ENCODE results near the gene HAL. TPM values are rescaled to one million over a fixed set of nuclear protein-coding genes. Genes with fewer than 3 reads are reported as not detected.

The HAL gene
- total and polyA plus RNA-seq, 2 of the 8 experiments (the other 6 are each of a cell fraction or from before 2014, with no cell fraction given), result 0.12 to 0.17 TPM

GRCh38 chr12:96015672-96016071, 19.5 kb upstream of the HAL start:
- H2BK15ac ChIP-seq (ENCODE audit: low read length), result no peak overlapping the region
- H3K4me2 ChIP-seq (ENCODE audit: insufficient read depth in 1 of 2, low read depth in 2 of 2, low read length in 2 of 2), result no peak overlapping the region
- H3K27ac ChIP-seq (ENCODE audit: low read depth, low read length), result no peak overlapping the region
- H2AFZ ChIP-seq (ENCODE audit: low read length), result no peak overlapping the region
- no peak overlapping the region for H3K23ac ChIP-seq (ENCODE audit: insufficient read length)
- H4K5ac ChIP-seq (ENCODE audit: insufficient read length, low read depth, low read length), result no peak overlapping the region
- H4K8ac ChIP-seq (ENCODE audit: extremely low read depth, insufficient read depth, low read length), result no peak overlapping the region
- H3K79me2 ChIP-seq (ENCODE audit: control insufficient read depth in 1 of 2, insufficient read depth in 2 of 2, low read length in 2 of 2), result no peaks in the 10 kb centered on the region
- POLR2A ChIA-PET (ENCODE audit: partially characterized antibody), result no interaction called here
- H2BK120ac ChIP-seq (replicated peaks; ENCODE audit: low read depth, low read length), result no peak overlapping the region
- no peaks in the 10 kb centered on the region for H3K9me3 ChIP-seq (ENCODE audit: insufficient read depth in 2 of 2, low read depth in 1 of 2, low read length in 1 of 2)
- no peaks in the 10 kb centered on the region for H3K23me2 ChIP-seq (ENCODE audit: low read depth, low read length)
- no peaks in the 10 kb centered on the region for H3K4me1 ChIP-seq (replicated peaks in 1 of 4; ENCODE audit: control insufficient read depth in 3 of 4, insufficient read depth in 4 of 4, low read length in 3 of 4)
- no peak overlapping the region for H3K4me3 ChIP-seq (ENCODE audit: extremely low read depth in 1 of 4, insufficient read depth in 2 of 4, low read depth in 3 of 4, low read length in 4 of 4)
- H2BK20ac ChIP-seq (ENCODE audit: low read length), result no peak overlapping the region
- no peak overlapping the region for H4K91ac ChIP-seq (replicated peaks; ENCODE audit: insufficient read length, low read length)
- CTCF ChIA-PET (ENCODE audit: partially characterized antibody), result interaction anchor here (1.0 to 2.8 kb wide), 7 partner anchors 8 to 501 kb away, joined by 3 to 12 read pairs (median 8); no protein-coding TSS in a partner anchor
- H2BK12ac ChIP-seq (ENCODE audit: low read depth, low read length), result no peak overlapping the region
- no peak overlapping the region for H3K4ac ChIP-seq (replicated peaks; ENCODE audit: insufficient read length, low read depth, low read length)
- WGBS, 2 experiments (ENCODE audit: extremely low coverage in 1 of 2, insufficient coverage in 1 of 2, insufficient read length in 1 of 2, insufficient replicate concordance in 2 of 2, low coverage in 1 of 2, low lambda C conversion rate in 2 of 2, missing lambda C conversion rate in 1 of 2), result 93% methylated on average over 5 of the region's 5 CpGs; no CpG with 5 or more reads in 1 of the 2 experiments
- H3K18ac ChIP-seq (ENCODE audit: extremely low read depth, low read length), result no peak overlapping the region
- no peak overlapping the region for H3K14ac ChIP-seq (ENCODE audit: insufficient read length)
- no peak overlapping the region for H2BK5ac ChIP-seq (ENCODE audit: low read depth, low read length)
- H3K27me3 ChIP-seq (replicated peaks in 1 of 4; ENCODE audit: control insufficient read depth in 3 of 4, extremely low read depth in 1 of 4, insufficient read depth in 3 of 4, low read length in 3 of 4), result peaks cover 0 to 1% (median 0%) of the 10 kb centered on the region in 4 experiments; a peak in 1 of 7 replicates
- FAIRE-seq (peak; percentile 24), DNase-seq (ENCODE audit: low read depth in 1 of 2, low spot score in 2 of 2) (no peak)
- no peak overlapping the region for H3K9ac ChIP-seq (replicated peaks in 1 of 4; ENCODE audit: extremely low read depth in 1 of 4, low read depth in 3 of 4, low read length in 3 of 4)
- H3K56ac ChIP-seq (replicated peaks; ENCODE audit: insufficient read length, low read depth, low read length), result no peak overlapping the region
- H3K36me3 ChIP-seq (ENCODE audit: control insufficient read depth in 2 of 4, insufficient read depth in 4 of 4, low read length in 3 of 4), result peaks cover 9 to 76% (median 45%) of the 10 kb centered on the region in 4 experiments
- no peak overlapping the region for H2AK5ac ChIP-seq (ENCODE audit: low read depth, low read length)
- no peaks in the 10 kb centered on the region for H4K20me1 ChIP-seq (replicated peaks in 1 of 2; ENCODE audit: control insufficient read depth in 1 of 2, insufficient read depth in 2 of 2, low read length in 2 of 2)
- no peaks in the 10 kb centered on the region for H3K79me1 ChIP-seq (ENCODE audit: low read depth, low read length)
- TF ChIP-seq RAD21 (IDR thresholded peaks at IDR 0.05 in 1 of 2, conservative IDR thresholded peaks at IDR 0.05 in 1 of 2; ENCODE audit: low read depth in 2 of 2, low read length in 2 of 2), result peak; percentile 28 to 45; a peak in 3 of 4 replicates
- TF ChIP-seq NRF1 (IDR thresholded peaks at IDR 0.05; ENCODE audit: low read depth, low read length), result no peak
- TF ChIP-seq, protein P1, sequence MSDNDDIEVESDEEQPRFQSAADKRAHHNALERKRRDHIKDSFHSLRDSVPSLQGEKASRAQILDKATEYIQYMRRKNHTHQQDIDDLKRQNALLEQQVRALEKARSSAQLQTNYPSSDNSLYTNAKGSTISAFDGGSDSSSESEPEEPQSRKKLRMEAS (IDR thresholded peaks at IDR 0.05), result no peak
- TF ChIP-seq SP4 (IDR thresholded peaks at IDR 0.05; ENCODE audit: low read length), result no peak
- TF ChIP-seq, protein P2, sequence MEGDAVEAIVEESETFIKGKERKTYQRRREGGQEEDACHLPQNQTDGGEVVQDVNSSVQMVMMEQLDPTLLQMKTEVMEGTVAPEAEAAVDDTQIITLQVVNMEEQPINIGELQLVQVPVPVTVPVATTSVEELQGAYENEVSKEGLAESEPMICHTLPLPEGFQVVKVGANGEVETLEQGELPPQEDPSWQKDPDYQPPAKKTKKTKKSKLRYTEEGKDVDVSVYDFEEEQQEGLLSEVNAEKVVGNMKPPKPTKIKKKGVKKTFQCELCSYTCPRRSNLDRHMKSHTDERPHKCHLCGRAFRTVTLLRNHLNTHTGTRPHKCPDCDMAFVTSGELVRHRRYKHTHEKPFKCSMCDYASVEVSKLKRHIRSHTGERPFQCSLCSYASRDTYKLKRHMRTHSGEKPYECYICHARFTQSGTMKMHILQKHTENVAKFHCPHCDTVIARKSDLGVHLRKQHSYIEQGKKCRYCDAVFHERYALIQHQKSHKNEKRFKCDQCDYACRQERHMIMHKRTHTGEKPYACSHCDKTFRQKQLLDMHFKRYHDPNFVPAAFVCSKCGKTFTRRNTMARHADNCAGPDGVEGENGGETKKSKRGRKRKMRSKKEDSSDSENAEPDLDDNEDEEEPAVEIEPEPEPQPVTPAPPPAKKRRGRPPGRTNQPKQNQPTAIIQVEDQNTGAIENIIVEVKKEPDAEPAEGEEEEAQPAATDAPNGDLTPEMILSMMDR (IDR thresholded peaks at IDR 0.05; ENCODE audit: control extremely low read depth in 1 of 3, insufficient read depth in 1 of 3, low read depth in 1 of 3, low read length in 3 of 3), result peak; percentile 42 to 52 (median 50)
- TF ChIP-seq POLR2AphosphoS5 (IDR thresholded peaks at IDR 0.05; ENCODE audit: low read depth, low read length), result no peak
- no peak for TF ChIP-seq EGR1 (IDR thresholded peaks at IDR 0.05; ENCODE audit: borderline replicate concordance, low read depth, low read length)
- no peak for TF ChIP-seq RBBP5 (IDR thresholded peaks at IDR 0.05; ENCODE audit: borderline replicate concordance, low read depth, low read length)
- no peak for TF ChIP-seq SIN3A (conservative IDR thresholded peaks at IDR 0.05 in 1 of 2, IDR thresholded peaks at IDR 0.05 in 1 of 2; ENCODE audit: low read depth in 1 of 2, low read length in 2 of 2)
- no peak for TF ChIP-seq YY1 (IDR thresholded peaks at IDR 0.05; ENCODE audit: low read depth, low read length)
- TF ChIP-seq SIX5 (IDR thresholded peaks at IDR 0.05; ENCODE audit: low read depth, low read length), result no peak
